HepG2 (cell line): ENCODE results near the gene HELZ. TPM values are rescaled to one million over a fixed set of nuclear protein-coding genes. Genes with fewer than 3 reads are reported as not detected.
A peak's percentile ranks its signal among the peaks of the same experiment; 100 is the strongest.

Experiments used
- ADNP ChIP-seq: sonication (generic); formaldehyde crosslinking; IDR thresholded peaks from 2 replicates; pipeline ENCODE4 v1.4.0; 2020; ENCODE audit warnings: missing genetic modification reagents
- AHDC1 ChIP-seq: sonication (generic); formaldehyde crosslinking; IDR thresholded peaks from 2 replicates; pipeline ENCODE4 v1.5.1; 2020; ENCODE audit warnings: mild to moderate bottlenecking, missing genetic modification reagents, borderline replicate concordance
- BCL6 ChIP-seq: IDR thresholded peaks from 2 replicates; pipeline ENCODE4 v1.6.1; 2016; ENCODE audit warnings: missing genetic modification reagents, missing compliant biosample characterization
- ESRRA ChIP-seq: sonication (generic); formaldehyde crosslinking; IDR thresholded peaks from 2 replicates; pipeline ENCODE4 v1.5.1; 2020; ENCODE audit warnings: mild to moderate bottlenecking, low read depth, missing genetic modification reagents
- HDAC2 ChIP-seq: sonication (generic); formaldehyde crosslinking; IDR thresholded peaks from 2 replicates; pipeline ENCODE4 v1.4.0; 2020; ENCODE audit warnings: missing genetic modification reagents
- KDM1A ChIP-seq: IDR thresholded peaks from 2 replicates; pipeline ENCODE4 v1.6.1; 2016; ENCODE audit warnings: missing compliant biosample characterization
- MEIS2 ChIP-seq: sonication (generic); formaldehyde crosslinking; IDR thresholded peaks from 2 replicates; pipeline ENCODE4 v1.9.0; 2021; ENCODE audit warnings: mild to moderate bottlenecking, missing genetic modification reagents
- PBX2 ChIP-seq: IDR thresholded peaks from 2 replicates; pipeline ENCODE4 v1.6.1; 2016; ENCODE audit warnings: control low read depth
- POGZ ChIP-seq: sonication (generic); formaldehyde crosslinking; IDR thresholded peaks from 2 replicates; pipeline ENCODE4 v1.4.0; 2020; ENCODE audit warnings: mild to moderate bottlenecking, missing genetic modification reagents
- PPARG ChIP-seq: conservative IDR thresholded peaks from 2 replicates; pipeline ENCODE4 v1.6.1; 2016; ENCODE audit warnings: missing biosample characterization, missing genetic modification reagents
- RCOR2 ChIP-seq: IDR thresholded peaks from 2 replicates; pipeline ENCODE4 v1.6.1; 2016; ENCODE audit warnings: missing biosample characterization, missing genetic modification reagents
- RFX3 ChIP-seq: IDR thresholded peaks from 2 replicates; pipeline ENCODE4 v1.6.1; 2016; ENCODE audit warnings: missing biosample characterization, missing genetic modification reagents
- STAG1 ChIP-seq: sonication (generic); formaldehyde crosslinking; IDR thresholded peaks from 2 replicates; pipeline ENCODE4 v1.4.0; 2020; ENCODE audit warnings: missing genetic modification reagents
- ZBTB42 ChIP-seq: sonication (generic); formaldehyde crosslinking; IDR thresholded peaks from 2 replicates; pipeline ENCODE4 v1.5.0; 2020; ENCODE audit warnings: mild to moderate bottlenecking, missing genetic modification reagents
- ZMYM3 ChIP-seq: sonication (generic); formaldehyde crosslinking; IDR thresholded peaks from 2 replicates; pipeline ENCODE4 v1.5.1; 2020; ENCODE audit warnings: mild to moderate bottlenecking, missing genetic modification reagents
- ZNF207 ChIP-seq: fragments of 450-650 bp; IDR thresholded peaks from 2 replicates; pipeline ENCODE4 v1.6.1; 2016; ENCODE audit warnings: antibody characterized with exemption, borderline replicate concordance
- ZNF362 ChIP-seq: sonication (generic); formaldehyde crosslinking; IDR thresholded peaks from 2 replicates; pipeline ENCODE4 v1.4.0; 2020; ENCODE audit warnings: missing genetic modification reagents, mild to moderate bottlenecking, borderline replicate concordance
- ZNF530 ChIP-seq: sonication (generic); formaldehyde crosslinking; IDR thresholded peaks from 2 replicates; pipeline ENCODE4 v1.5.0; 2020; ENCODE audit warnings: low read depth, mild to moderate bottlenecking, missing genetic modification reagents
- ZNF7 ChIP-seq: IDR thresholded peaks from 2 replicates; pipeline ENCODE4 v1.6.1; 2016; ENCODE audit warnings: missing biosample characterization, missing genetic modification reagents
- ZNF710 ChIP-seq: sonication (generic); formaldehyde crosslinking; IDR thresholded peaks from 2 replicates; pipeline ENCODE4 v1.5.0; 2020; ENCODE audit warnings: mild to moderate bottlenecking, missing genetic modification reagents, borderline replicate concordance
- ZNF879 ChIP-seq: sonication (generic); formaldehyde crosslinking; IDR thresholded peaks from 2 replicates; pipeline ENCODE4 v1.8.1; 2023; ENCODE audit warnings: missing genetic modification reagents
- polyA plus RNA-seq, 8 experiments: library from polyadenylated mRNA; depleted of rRNA in 3 of 8; stranded (reverse) in 7 of 8; unstranded in 1 of 8; fragments of >200 nt; fragmentation: Illumina TruSeq in 4 of 8; extraction: Trizol in 4 of 8; gene quantifications; 2 replicates each; pipeline versions ENCODE4 v1.2.1 to v1.2.3, GENCODE V29; 2011 to 2016; ENCODE audit warnings: low read depth in 4 of 8, missing spikeins in 1 of 8, mixed read lengths in 1 of 8; ENCODE audit not compliant: insufficient read depth in 1 of 8
- total RNA-seq, 5 experiments: library from RNA; depleted of rRNA; stranded (reverse); fragments of >200 nt; fragmentation: Illumina TruSeq; extraction: Trizol; gene quantifications; 2 replicates each; pipeline ENCODE4 v1.2.3, GENCODE V29; 2016; ENCODE audit warnings: low read depth in 1 of 5
- TF ChIP-seq, protein P1 (sequence below): IDR thresholded peaks from 2 replicates; pipeline ENCODE4 v1.6.1; 2016; ENCODE audit warnings: low read depth, borderline replicate concordance

The HELZ gene
- total and polyA plus RNA-seq, 2 of the 13 experiments (the other 11 are each of a cell fraction or from before 2014, with no cell fraction given) = 35.3 to 52.4 TPM

DNA sequence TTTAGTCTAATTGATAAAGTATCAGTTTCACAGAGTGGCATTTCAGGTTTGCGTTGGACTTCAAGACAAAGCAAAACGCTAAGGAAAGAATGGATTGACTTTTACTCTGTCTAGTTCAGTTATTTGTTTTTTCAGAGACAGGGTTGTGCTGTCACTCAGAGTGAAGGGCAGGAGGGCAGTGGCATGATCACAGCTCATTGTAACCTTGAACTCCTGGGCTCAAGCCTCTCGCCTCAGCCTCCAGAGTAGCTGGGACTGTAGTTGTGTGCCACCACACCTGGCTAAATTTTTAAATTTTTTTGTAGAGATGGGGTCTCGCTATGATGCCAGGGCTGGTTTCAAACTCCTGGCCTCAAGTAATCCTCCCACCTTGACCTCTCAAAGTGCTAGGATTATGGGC is 114.2 kb downstream of the HELZ start (continued):
- TF ChIP-seq RCOR2 (CRISPR knock-in tag) (0 out of 2 replicates have a peak, but pooled peaks have one; percentile 47), ZNF7 (CRISPR knock-in tag) (peak; percentile 66), MEIS2 (peak; percentile 84; the same call in 1 of the 2 replicates), ZNF530 (no peak), PBX2 (CRISPR knock-in tag) (peak; percentile 85), ZMYM3 (CRISPR knock-in tag) (peak; percentile 85), BCL6 (CRISPR knock-in tag) (peak; percentile 38; the same call in 1 of the 2 replicates), AHDC1 (CRISPR knock-in tag) (no peak; the same call in 1 of the 2 replicates), POGZ (CRISPR knock-in tag) (peak; percentile 85), ZNF710 (peak; percentile 46; the same call in 1 of the 2 replicates), HDAC2 (CRISPR knock-in tag) (0 out of 2 replicates have a peak, but pooled peaks have one; percentile 14), ZNF207 (no peak), KDM1A (CRISPR knock-in tag) (0 out of 2 replicates have a peak, but pooled peaks have one; percentile 25), RFX3 (CRISPR knock-in tag) (no peak), STAG1 (CRISPR knock-in tag) (no peak), ZBTB42 (CRISPR knock-in tag) (no peak), ZNF879 (CRISPR knock-in tag) (no peak), ADNP (CRISPR knock-in tag) (peak; percentile 68; the same call in 1 of the 2 replicates), ZNF362 (CRISPR knock-in tag) (0 out of 2 replicates have a peak, but pooled peaks have one; percentile 18), PPARG (0 out of 2 replicates have a peak, but pooled peaks have one; percentile 34), ESRRA (CRISPR knock-in tag) (peak; percentile 69; the same call in 1 of the 2 replicates)
- TF ChIP-seq, protein P1, sequence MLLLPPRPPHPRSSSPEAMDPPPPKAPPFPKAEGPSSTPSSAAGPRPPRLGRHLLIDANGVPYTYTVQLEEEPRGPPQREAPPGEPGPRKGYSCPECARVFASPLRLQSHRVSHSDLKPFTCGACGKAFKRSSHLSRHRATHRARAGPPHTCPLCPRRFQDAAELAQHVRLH (CRISPR knock-in tag) = no peak
